Measurements from ENCODE around the gene ARHGEF6.

ARHGEF6 gene

DNA sequence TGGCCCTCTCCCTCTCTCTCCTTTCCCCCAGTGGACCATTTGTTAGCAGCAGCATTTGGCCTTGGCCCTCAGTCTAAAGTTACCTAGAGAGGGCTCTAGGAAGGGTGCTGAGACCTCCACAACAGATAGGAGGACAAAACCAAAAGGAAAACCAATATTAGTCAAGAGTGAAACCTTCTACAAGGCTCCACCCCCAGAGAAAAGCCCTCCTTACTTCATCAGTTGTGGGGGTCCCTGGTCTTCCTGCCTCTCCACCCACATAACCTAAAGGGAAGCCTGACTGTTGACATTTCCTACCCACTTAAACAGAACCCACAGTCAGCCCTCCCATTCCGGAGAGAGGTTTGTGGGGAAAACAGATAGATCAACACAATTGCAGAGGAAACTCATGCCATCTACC is 137.5 kb downstream of the ARHGEF6 start:
- no peak for DNase-seq

DNA sequence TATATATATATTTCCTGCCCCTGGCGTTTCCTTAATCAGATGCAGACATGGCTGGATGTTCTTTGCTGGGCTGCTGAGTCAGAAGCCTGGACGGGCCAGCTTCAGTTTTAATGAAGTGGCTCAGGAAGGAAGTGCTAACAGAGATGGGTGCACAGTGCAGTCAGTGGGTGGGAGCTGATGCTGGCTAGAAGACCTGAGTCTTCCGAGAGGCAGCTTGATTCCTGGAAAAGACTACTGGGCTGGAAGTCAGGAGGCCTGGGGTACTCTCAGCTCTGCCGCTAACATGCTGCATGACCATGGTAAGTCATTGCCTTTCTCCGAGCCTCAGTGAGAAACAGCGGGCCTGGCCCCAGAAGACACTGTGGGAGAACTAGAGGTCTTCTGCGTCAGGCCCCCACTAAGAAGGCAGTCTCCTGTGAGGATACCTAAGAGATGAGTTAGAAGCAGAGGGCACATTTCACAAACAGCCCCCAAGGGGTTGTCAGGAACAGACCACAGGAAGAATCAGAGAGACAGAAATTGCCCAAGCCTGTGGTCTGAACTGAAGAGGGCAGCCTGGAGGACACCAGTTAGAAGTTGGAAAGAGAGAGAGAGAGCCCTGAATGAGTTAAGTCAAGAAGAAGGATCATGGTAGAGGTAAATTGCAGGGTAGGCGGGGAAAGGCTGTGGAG is 141.1 kb downstream of the ARHGEF6 start:
- DNase-seq = no peak

- DNase-seq = no peak
Observed at GRCh38 chrX:136636121-136636520, 144.6 kb downstream of the ARHGEF6 start.

- no peak for DNase-seq
Observed at GRCh38 chrX:136635235-136635634, 145.5 kb downstream of the ARHGEF6 start.

- no peak for DNase-seq
Observed at GRCh38 chrX:136630881-136631280, 149.9 kb downstream of the ARHGEF6 start.

DNA sequence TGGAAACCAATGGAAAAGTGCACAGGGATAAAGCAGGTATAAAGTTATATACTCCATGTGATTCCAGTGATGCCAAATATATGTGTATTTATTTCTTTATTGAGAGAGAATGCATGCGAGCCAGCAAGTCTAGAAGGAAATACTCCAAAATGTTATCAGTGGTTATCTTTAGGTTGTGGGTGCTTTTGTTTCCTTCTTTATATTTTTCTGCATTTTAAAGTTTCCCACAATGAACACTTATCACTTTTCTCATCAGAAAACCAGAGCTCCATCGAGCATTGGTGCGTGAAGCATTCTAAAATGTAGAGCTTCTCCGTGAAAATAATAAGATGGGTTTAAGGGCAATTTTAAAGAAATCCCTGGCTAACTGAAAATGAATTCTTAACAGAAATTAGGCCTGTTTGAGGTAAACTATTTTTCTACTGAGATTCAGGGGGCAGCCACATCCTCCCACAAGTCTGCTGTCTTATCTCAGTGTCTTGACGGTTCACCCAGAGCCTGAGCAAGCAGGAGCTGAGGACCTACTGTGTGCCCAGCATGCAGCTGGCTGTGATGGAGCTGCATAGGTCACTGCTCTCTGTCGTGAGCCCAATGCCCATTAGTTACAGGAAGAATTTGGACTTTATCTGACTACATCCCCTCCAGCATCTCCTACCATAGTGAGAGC is 151.5 kb downstream of the ARHGEF6 start:
- DNase-seq = no peak

DNA sequence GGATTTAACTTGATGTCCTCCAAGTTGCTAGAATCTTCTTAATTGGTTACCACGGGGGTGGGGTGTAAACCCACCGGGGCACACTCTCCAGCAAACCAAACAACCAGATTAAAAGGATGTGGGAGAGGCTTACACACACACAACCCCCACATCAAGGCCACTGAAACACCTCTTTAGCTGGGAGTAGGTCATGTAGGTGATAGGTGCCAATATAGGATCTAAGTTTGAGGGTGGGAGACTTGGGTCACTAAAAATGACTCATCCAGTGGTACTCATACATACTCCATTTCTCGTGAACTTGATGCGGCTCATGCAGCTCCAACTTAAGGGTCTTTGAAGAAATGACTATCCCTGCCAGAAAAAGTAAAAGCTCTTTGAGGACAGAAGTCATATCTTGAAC is 153.3 kb downstream of the ARHGEF6 start:
- DNase-seq = no peak

- no peak for DNase-seq
Observed at GRCh38 chrX:136626891-136627290, 153.8 kb downstream of the ARHGEF6 start.

- no peak for DNase-seq
Observed at GRCh38 chrX:136626237-136626636, 154.5 kb downstream of the ARHGEF6 start.

- no peak for DNase-seq
Observed at GRCh38 chrX:136625246-136625645, 155.5 kb downstream of the ARHGEF6 start.

- DNase-seq = no peak
Observed at GRCh38 chrX:136623396-136623795, 157.3 kb downstream of the ARHGEF6 start.

DNA sequence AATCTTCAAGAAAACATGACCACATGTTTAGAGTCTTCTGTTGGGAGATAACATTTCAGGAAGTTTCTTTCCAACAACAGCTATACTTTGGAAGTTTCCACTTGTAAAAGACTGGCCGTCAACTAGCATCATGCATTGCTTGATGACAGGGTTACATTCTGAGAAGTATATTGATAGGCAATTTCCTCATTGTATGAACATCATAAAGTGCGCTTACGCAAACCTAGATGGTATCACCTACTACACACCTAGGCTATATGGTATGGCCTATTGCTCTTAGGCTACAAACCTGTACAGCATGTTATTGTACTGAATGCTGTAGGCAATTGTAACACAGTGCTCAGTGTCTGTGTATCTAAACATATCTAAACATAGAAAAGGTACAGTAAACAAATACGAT is 158.2 kb downstream of the ARHGEF6 start:
- DNase-seq = no peak

DNA sequence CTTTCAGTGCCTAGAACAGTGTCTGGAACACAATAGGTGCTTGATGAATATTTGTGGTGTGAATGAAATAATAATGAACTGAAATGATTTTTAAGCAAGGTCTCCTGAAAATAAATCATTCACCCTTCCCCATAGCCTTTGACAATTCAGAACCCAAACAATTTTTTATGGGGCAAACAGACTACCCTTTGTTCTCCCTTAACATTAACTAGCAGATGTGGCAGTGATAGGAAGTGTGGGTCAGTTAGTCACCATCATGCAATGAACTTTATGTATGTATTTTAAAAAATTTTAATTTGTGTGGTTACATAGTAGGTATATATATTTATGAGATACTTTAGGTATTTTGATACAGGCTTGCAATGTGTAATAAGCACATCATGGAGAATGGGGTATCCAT is 160.0 kb downstream of the ARHGEF6 start:
- DNase-seq = no peak

DNA sequence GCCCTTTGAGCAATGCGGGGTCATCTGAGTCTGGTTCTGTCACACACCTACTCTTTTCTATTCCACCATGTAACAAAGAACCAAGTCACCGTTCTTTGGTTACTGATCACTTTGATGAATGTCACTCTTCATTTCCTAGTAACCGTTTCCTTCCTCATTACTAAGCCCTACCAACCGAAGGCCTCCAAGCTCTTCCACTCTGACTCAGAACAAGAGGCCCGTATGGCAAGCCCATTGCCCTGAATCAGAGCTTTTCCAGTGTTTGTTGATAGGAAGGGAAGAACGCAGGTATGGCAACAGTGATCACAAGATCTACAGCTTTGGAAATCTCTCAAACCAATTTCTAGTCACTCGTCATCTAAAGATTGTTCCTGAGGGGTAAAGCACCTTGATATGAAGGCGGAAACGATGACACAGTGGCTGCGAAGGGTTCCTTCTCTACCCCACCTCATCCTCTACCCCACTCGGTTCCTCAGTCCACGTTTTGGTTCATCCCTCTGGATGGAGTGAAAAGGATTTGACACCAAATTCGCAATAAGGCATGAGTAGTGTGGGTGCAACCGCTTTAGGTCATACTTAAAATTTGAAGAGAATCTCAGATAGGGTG is 160.7 kb downstream of the ARHGEF6 start:
- DNase-seq = no peak

DNA sequence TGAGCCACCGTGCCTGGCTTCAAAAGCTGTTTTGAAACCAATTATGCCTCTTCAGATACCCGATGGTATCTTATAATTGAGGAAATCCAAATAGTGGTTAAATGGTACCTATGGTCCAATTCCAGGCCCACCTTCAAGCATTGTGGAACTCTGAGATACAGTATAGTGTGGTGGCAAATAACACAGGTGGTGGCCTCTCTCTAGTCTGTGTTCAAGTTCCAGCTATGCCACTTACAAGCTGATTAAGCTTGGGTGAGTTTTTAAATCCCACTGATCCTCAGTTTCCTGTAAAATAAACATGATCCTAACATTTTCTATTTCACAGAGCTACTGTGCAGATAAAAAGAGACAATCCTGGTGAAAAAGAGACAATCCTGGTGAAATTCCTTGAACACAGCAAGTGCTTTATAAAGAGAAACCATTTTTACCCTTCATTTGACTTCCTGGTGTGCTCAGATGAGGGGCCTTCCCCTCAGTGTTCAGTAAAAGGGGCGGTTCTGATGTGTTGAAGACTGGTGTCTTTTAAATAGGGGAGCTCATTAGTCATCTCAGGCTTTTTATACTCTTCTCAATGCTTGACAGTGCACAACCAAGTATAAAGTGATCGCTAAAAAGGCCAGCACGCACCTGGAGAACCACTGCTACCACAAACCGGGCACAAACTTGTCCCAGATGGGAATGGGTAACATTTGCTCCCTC is 163.6 kb downstream of the ARHGEF6 start:
- DNase-seq = no peak

All from inflammatory macrophage treated with lipopolysaccharide for 4 hours (primary cell).